ENCODE measurements around the gene MSGN1. TPM values are rescaled to one million over a fixed set of nuclear protein-coding genes. Genes with fewer than 3 reads are reported as not detected.

MSGN1 gene
- total RNA-seq, 1 experiment from 2014 or later, result not detected

GRCh38 chr2:17798338-17798737, 17.9 kb upstream of the MSGN1 start:
- Histone ChIP-seq H3K4me3 (replicated peaks in 1 of 2; ENCODE audit: low read depth in 1 of 2, low read length in 2 of 2) (no peak overlapping the region), H3K79me2 (ENCODE audit: insufficient read depth, low read length) (no peaks in the 10 kb centered on the region), H3K36me3 (ENCODE audit: control insufficient read depth in 1 of 2, insufficient read depth in 2 of 2, low read length in 2 of 2) (no peaks in the 10 kb centered on the region), H3K27ac (ENCODE audit: low read depth, low read length) (no peak overlapping the region), H4K20me1 (ENCODE audit: insufficient read depth) (no peaks in the 10 kb centered on the region), H3K4me2 (ENCODE audit: low read length) (no peak overlapping the region), H2AFZ (ENCODE audit: low read depth, low read length, poor library complexity, severe bottlenecking) (no peak overlapping the region), H3K9me3 (ENCODE audit: control insufficient read depth in 1 of 2, insufficient read depth in 1 of 2, low read depth in 1 of 2, low read length in 2 of 2) (no peaks in the 10 kb centered on the region), H3K9me2 (ENCODE audit: insufficient read depth) (no peaks in the 10 kb centered on the region), H3K27me3 (ENCODE audit: insufficient read depth, low read length) (peaks cover 17% of the 10 kb centered on the region), H3K9ac (ENCODE audit: low read length) (no peak overlapping the region), H3K4me1 (ENCODE audit: control insufficient read depth in 1 of 2, insufficient read depth in 2 of 2, low read length in 2 of 2) (no peaks in the 10 kb centered on the region)
- intact Hi-C loops (cut with micrococcal nuclease), result no loop called here
- RAD21 ChIA-PET (ENCODE audit: low non-redundant PET in 1 of 2, low total read pairs in 2 of 2, uncharacterized antibody in 2 of 2, unreplicated experiment in 2 of 2), result no interaction called here
- POLR2A ChIA-PET, result interaction anchor here (0.6 kb wide), 1 partner anchor 44 kb away, joined by 3 read pairs; the partner anchor contains the start of genes GEN1 and SMC6
- DNase-seq (ENCODE audit: low read depth, low spot score), result no peak
- no peak for TF ChIP-seq POLR2A (IDR thresholded peaks at IDR 0.05; ENCODE audit: borderline replicate concordance, extremely low read depth, insufficient read depth, insufficient read length)
- no peak for TF ChIP-seq RAD21 (IDR thresholded peaks at IDR 0.05; ENCODE audit: low read depth)
- TF ChIP-seq JUND (IDR thresholded peaks at IDR 0.05), result no peak
- TF ChIP-seq SIN3A (IDR thresholded peaks at IDR 0.05; ENCODE audit: low read depth), result no peak
- no peak for TF ChIP-seq TCF7L2 (IDR thresholded peaks at IDR 0.05; ENCODE audit: borderline replicate concordance, extremely low read depth, insufficient read depth, insufficient read length)
- TF ChIP-seq REST (IDR thresholded peaks at IDR 0.05; ENCODE audit: low read depth), result no peak
- TF ChIP-seq EZH2phosphoT487 (IDR thresholded peaks at IDR 0.05; ENCODE audit: borderline replicate concordance), result no peak
- no peak for TF ChIP-seq ATF3 (IDR thresholded peaks at IDR 0.05)
- CTCF ChIA-PET, result no interaction called here
- ATAC-seq, result no peak
- no TSS peak for BruUV-seq (replicated peaks)

Data from HCT116 (cell line).